NB4 (cell line): ENCODE measurements around the gene SCARB1.

Source experiments
- POLR2A ChIP-seq: IDR thresholded peaks from 2 replicates; pipeline ENCODE4 v1.6.1; 2011; ENCODE audit warnings: mild to moderate bottlenecking; ENCODE audit not compliant: insufficient read length; ENCODE audit errors: extremely low read depth
- TF ChIP-seq, protein P1 (sequence below): IDR thresholded peaks from one replicate; pipeline ENCODE4 v1.5.1; 2012; ENCODE audit warnings: low read depth, low read length

DNA sequence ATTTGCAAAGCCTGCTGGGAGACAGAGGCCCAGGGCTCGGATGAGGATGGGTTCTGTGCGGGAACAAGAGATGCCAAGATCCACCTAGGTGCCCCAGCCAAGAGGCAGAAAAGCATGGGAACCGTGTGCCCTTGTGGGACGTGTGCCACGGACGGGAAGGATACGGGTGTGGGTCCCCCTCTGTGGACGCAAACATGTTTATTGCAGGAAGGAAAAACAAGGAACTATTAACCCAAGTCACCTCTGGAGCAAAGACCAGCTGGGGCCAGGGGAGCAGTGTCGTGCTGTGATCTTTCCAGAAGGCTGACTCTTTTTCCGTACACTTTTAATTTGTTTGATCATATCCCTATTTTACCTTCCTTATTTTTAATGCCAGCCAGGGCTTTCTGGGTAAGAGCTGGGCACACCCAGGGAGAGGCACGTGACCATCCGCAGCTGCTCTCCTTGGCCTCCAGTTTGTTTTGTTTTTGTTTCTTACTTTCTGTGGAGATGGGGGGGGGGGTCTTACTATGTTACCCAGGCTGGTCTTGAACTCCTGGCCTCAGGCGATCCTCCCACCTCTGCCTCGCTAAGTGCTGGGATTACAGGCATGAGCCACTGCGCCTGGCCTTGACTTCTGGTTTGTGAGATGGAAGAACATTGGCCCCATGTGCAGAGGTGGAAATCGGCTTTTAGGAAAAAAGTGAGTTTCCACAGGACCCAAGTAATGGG is 20.7 kb downstream of the SCARB1 start:
- TF ChIP-seq, protein P1, sequence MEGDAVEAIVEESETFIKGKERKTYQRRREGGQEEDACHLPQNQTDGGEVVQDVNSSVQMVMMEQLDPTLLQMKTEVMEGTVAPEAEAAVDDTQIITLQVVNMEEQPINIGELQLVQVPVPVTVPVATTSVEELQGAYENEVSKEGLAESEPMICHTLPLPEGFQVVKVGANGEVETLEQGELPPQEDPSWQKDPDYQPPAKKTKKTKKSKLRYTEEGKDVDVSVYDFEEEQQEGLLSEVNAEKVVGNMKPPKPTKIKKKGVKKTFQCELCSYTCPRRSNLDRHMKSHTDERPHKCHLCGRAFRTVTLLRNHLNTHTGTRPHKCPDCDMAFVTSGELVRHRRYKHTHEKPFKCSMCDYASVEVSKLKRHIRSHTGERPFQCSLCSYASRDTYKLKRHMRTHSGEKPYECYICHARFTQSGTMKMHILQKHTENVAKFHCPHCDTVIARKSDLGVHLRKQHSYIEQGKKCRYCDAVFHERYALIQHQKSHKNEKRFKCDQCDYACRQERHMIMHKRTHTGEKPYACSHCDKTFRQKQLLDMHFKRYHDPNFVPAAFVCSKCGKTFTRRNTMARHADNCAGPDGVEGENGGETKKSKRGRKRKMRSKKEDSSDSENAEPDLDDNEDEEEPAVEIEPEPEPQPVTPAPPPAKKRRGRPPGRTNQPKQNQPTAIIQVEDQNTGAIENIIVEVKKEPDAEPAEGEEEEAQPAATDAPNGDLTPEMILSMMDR: no peak
- TF ChIP-seq POLR2A: no peak
